H9 (cell line): ENCODE data around the gene PDXP. TPM values are rescaled to one million over a fixed set of nuclear protein-coding genes. Genes with fewer than 3 reads are reported as not detected.

Experiments
- DNase-seq: peaks from one replicate; pipeline ENCODE4 v3.0.0-alpha.2; 2017
- H2AFZ ChIP-seq: one replicate; pipeline ENCODE4 v1.6.1; 2013; ENCODE audit warnings: mild to moderate bottlenecking, low read length, control low read depth, moderate library complexity
- H2AK5ac ChIP-seq: 2 replicates; pipeline ENCODE4 v1.6.1; 2013; ENCODE audit warnings: low read length, control low read depth, mixed read lengths; ENCODE audit not compliant: insufficient read length
- H2BK120ac ChIP-seq: one replicate; pipeline ENCODE4 v1.6.1; 2013; ENCODE audit warnings: low read depth, mild to moderate bottlenecking, low read length, control low read depth, inconsistent platforms; ENCODE audit not compliant: poor library complexity, severe bottlenecking
- H2BK12ac ChIP-seq: 2 replicates; pipeline ENCODE4 v1.6.1; 2013; ENCODE audit warnings: low read length, control low read depth, mixed read lengths, low read depth; ENCODE audit not compliant: insufficient read length
- H2BK15ac ChIP-seq: 2 replicates; pipeline ENCODE4 v1.6.1; 2013; ENCODE audit warnings: low read depth, low read length, control low read depth
- H2BK20ac ChIP-seq: one replicate; pipeline ENCODE4 v1.6.1; 2013; ENCODE audit warnings: low read depth, mild to moderate bottlenecking, low read length, control low read depth, inconsistent platforms; ENCODE audit not compliant: poor library complexity, severe bottlenecking
- H2BK5ac ChIP-seq: 2 replicates; pipeline ENCODE4 v1.6.1; 2013; ENCODE audit warnings: low read length, control low read depth, mixed read lengths; ENCODE audit not compliant: insufficient read length
- H3K14ac ChIP-seq: 2 replicates; pipeline ENCODE4 v1.6.1; 2013; ENCODE audit warnings: low read length, control low read depth; ENCODE audit not compliant: insufficient read depth
- H3K18ac ChIP-seq: 2 replicates; pipeline ENCODE4 v1.6.1; 2013; ENCODE audit warnings: low read depth, mild to moderate bottlenecking, mixed read lengths, low read length, control low read depth; ENCODE audit not compliant: insufficient read length
- H3K23ac ChIP-seq: 2 replicates; pipeline ENCODE4 v1.6.1; 2013; ENCODE audit warnings: low read length, control low read depth, mixed read lengths, low read depth; ENCODE audit not compliant: insufficient read length
- H3K23me2 ChIP-seq: 2 replicates; pipeline ENCODE4 v1.6.1; 2013; ENCODE audit warnings: low read depth, mild to moderate bottlenecking, mixed read lengths, low read length, control low read depth; ENCODE audit not compliant: insufficient read length, poor library complexity, severe bottlenecking
- H3K27ac ChIP-seq: 2 replicates; pipeline ENCODE4 v1.5.1; 2013; ENCODE audit warnings: low read length, control low read depth, mixed read lengths, low read depth; ENCODE audit not compliant: insufficient read length
- H3K27me3 ChIP-seq: 2 replicates; pipeline ENCODE4 v1.6.1; 2013; ENCODE audit warnings: low read length, control low read depth, inconsistent platforms; ENCODE audit not compliant: insufficient read depth
- H3K4ac ChIP-seq: 2 replicates; pipeline ENCODE4 v1.6.1; 2013; ENCODE audit warnings: low read depth, mild to moderate bottlenecking, control low read depth, inconsistent platforms, low read length, moderate library complexity
- H3K4me1 ChIP-seq: 2 replicates; pipeline ENCODE4 v1.6.1; 2013; ENCODE audit warnings: low read length, control low read depth, inconsistent platforms; ENCODE audit not compliant: insufficient read depth
- H3K4me2 ChIP-seq: 2 replicates; pipeline ENCODE4 v1.6.1; 2013; ENCODE audit warnings: low read length, control low read depth, mixed read lengths; ENCODE audit not compliant: insufficient read length, insufficient read depth
- H3K56ac ChIP-seq: 2 replicates; pipeline ENCODE4 v1.6.1; 2013; ENCODE audit warnings: low read depth, mild to moderate bottlenecking, mixed read lengths, low read length, control low read depth; ENCODE audit not compliant: insufficient read length
- H3K79me1 ChIP-seq: 2 replicates; pipeline ENCODE4 v1.6.1; 2013; ENCODE audit warnings: low read depth, mild to moderate bottlenecking, moderate library complexity, low read length, control low read depth, inconsistent platforms; ENCODE audit not compliant: insufficient read depth, poor library complexity, severe bottlenecking
- H3K79me2 ChIP-seq: 2 replicates; pipeline ENCODE4 v1.6.1; 2013; ENCODE audit warnings: low read length, control low read depth, inconsistent platforms; ENCODE audit not compliant: insufficient read depth
- H3K9ac ChIP-seq: 2 replicates; pipeline ENCODE4 v1.6.1; 2013; ENCODE audit warnings: low read length, control low read depth, mixed read lengths; ENCODE audit not compliant: insufficient read length; ENCODE audit errors: extremely low read depth
- H3K9me3 ChIP-seq: one replicate; pipeline ENCODE4 v1.6.1; 2013; ENCODE audit warnings: low read depth, low read length, inconsistent platforms; ENCODE audit not compliant: control insufficient read depth
- H3T11ph ChIP-seq: one replicate; pipeline ENCODE4 v1.6.1; 2013; ENCODE audit warnings: mild to moderate bottlenecking, low read length, control low read depth, inconsistent platforms
- H4K20me1 ChIP-seq: one replicate; pipeline ENCODE4 v1.6.1; 2013; ENCODE audit not compliant: control insufficient read depth, insufficient read length, insufficient read depth
- H4K5ac ChIP-seq: 2 replicates; pipeline ENCODE4 v1.6.1; 2013; ENCODE audit warnings: low read depth, mild to moderate bottlenecking, mixed read lengths, low read length, control low read depth; ENCODE audit not compliant: insufficient read length
- H4K8ac ChIP-seq: replicated peaks from 2 replicates; pipeline ENCODE4 v1.6.1; 2013; ENCODE audit warnings: low read length, control low read depth, mixed read lengths, low read depth; ENCODE audit not compliant: insufficient read length
- H4K91ac ChIP-seq: 2 replicates; pipeline ENCODE4 v1.6.1; 2013; ENCODE audit warnings: low read depth, mild to moderate bottlenecking, moderate library complexity, mixed read lengths, low read length, control low read depth; ENCODE audit not compliant: insufficient read length
- H3K27ac Mint-ChIP-seq, 3 experiments: 2 replicates in 2 of 3; 3 replicates in 1 of 3; pipeline ENCODE4 v1.8.0; 2020 to 2021; ENCODE audit warnings: mixed read lengths in 3 of 3, mild to moderate bottlenecking in 1 of 3, moderate library complexity in 1 of 3
- H3K27me3 Mint-ChIP-seq: 2 replicates; pipeline ENCODE4 v1.8.0; 2021; ENCODE audit warnings: low read depth, mild to moderate bottlenecking, moderate library complexity, mixed read lengths
- H3K36me3 Mint-ChIP-seq, 3 experiments: 2 replicates in 2 of 3; 3 replicates in 1 of 3; pipeline ENCODE4 v1.8.0; 2020 to 2021; ENCODE audit warnings: low read depth in 3 of 3, mixed read lengths in 3 of 3; ENCODE audit not compliant: insufficient read depth in 1 of 3
- H3K4me1 Mint-ChIP-seq, 2 experiments: 2 replicates each; pipeline ENCODE4 v1.8.0; 2020; ENCODE audit warnings: mixed read lengths in 2 of 2
- H3K4me3 Mint-ChIP-seq, 2 experiments: 2 replicates in 1 of 2; 3 replicates in 1 of 2; pipeline ENCODE4 v1.8.0; 2020 to 2021; ENCODE audit warnings: mild to moderate bottlenecking in 2 of 2, mixed read lengths in 2 of 2, moderate library complexity in 1 of 2
- H3K9me3 Mint-ChIP-seq, 2 experiments: 2 replicates in 1 of 2; 3 replicates in 1 of 2; pipeline ENCODE4 v1.8.0; 2020; ENCODE audit warnings: mild to moderate bottlenecking in 2 of 2, mixed read lengths in 2 of 2, moderate library complexity in 1 of 2
- CTCF ChIP-seq: fragments of 200-600 bp; sonication (generic); conservative IDR thresholded peaks from 3 replicates; pipeline ENCODE4 v1.8.0; 2021; ENCODE audit warnings: antibody characterized with exemption, mild to moderate bottlenecking
- WGBS: extraction: QIAGEN DNeasy Blood & Tissue Kit; methylation state at CpG from one replicate; pipeline ENCODE4 v1.1.7; 2013; ENCODE audit warnings: missing lambda C conversion rate, low lambda C conversion rate, mixed read lengths; ENCODE audit not compliant: insufficient read length; ENCODE audit errors: extremely low coverage; 5-methylcytosine and 5-hydroxymethylcytosine counted together
- total RNA-seq: library from RNA; stranded (reverse); gene quantifications from 2 replicates; pipeline ENCODE4 v1.2.1, GENCODE V29; 2021

PDXP gene
- total RNA-seq, 1 experiment from 2014 or later, result 41.0 TPM

- H2AFZ ChIP-seq, result no peak overlapping the region
- no peak overlapping the region for H2AK5ac ChIP-seq
- no peak overlapping the region for H2BK12ac ChIP-seq
- no peak overlapping the region for H4K8ac ChIP-seq
- H3K27ac ChIP-seq, result no peak overlapping the region
- H3K4me1 ChIP-seq, result no peaks in the 10 kb centered on the region
- no peaks in the 10 kb centered on the region for H4K20me1 ChIP-seq
- H3K18ac ChIP-seq, result no peak overlapping the region
- Mint-ChIP-seq H3K4me1 (peaks cover 2% of the 10 kb centered on the region in 2 experiments; a peak in 1 of 4 replicates), H3K27me3 (no peaks in the 10 kb centered on the region), H3K27ac (no peak overlapping the region; a peak in 1 of 7 replicates), H3K4me3 (no peak overlapping the region), H3K36me3 (peaks cover 10 to 77% (median 68%) of the 10 kb centered on the region in 3 experiments), H3K9me3 (no peaks in the 10 kb centered on the region)
- H3K56ac ChIP-seq, result no peak overlapping the region
- no peak for DNase-seq
- H2BK20ac ChIP-seq, result no peak overlapping the region
- H3K79me1 ChIP-seq, result no peaks in the 10 kb centered on the region
- H3K23ac ChIP-seq, result no peak overlapping the region
- H3T11ph ChIP-seq, result no peak overlapping the region
- no peaks in the 10 kb centered on the region for H3K27me3 ChIP-seq
- no peak overlapping the region for H3K4me2 ChIP-seq
- no peak overlapping the region for H2BK120ac ChIP-seq
- no peak overlapping the region for H3K4ac ChIP-seq
- no peak overlapping the region for H3K9ac ChIP-seq
- no peak overlapping the region for H4K5ac ChIP-seq
- no peaks in the 10 kb centered on the region for H3K9me3 ChIP-seq
- H3K79me2 ChIP-seq, result no peaks in the 10 kb centered on the region
- no CpG with 5 or more reads among the region's 9 CpGs for WGBS
- no peaks in the 10 kb centered on the region for H3K23me2 ChIP-seq
- no peak overlapping the region for H2BK5ac ChIP-seq
- H4K91ac ChIP-seq, result no peak overlapping the region
- TF ChIP-seq CTCF, result no peak
- H3K14ac ChIP-seq, result no peak overlapping the region
- no peak overlapping the region for H2BK15ac ChIP-seq
Measured at GRCh38 chr22:37647317-37647716, 11.2 kb upstream of the PDXP start.
